Mammary epithelial cell (primary cell): ENCODE measurements around the gene DCC.

Source experiments
- EZH2 ChIP-seq: IDR thresholded peaks from 2 replicates; pipeline ENCODE4 v1.6.1; 2012; ENCODE audit warnings: low read length, inconsistent platforms, borderline replicate concordance
- TF ChIP-seq, protein P1 (sequence below), 2 donors: IDR thresholded peaks in 1 of 2; conservative IDR thresholded peaks in 1 of 2; 2 replicates each; pipeline ENCODE4 v1.5.1; 2011 to 2012; ENCODE audit warnings: inconsistent platforms in 2 of 2, low read length in 2 of 2, mild to moderate bottlenecking in 2 of 2, control low read depth in 1 of 2, low read depth in 1 of 2; ENCODE audit not compliant: insufficient read depth in 1 of 2; ENCODE audit errors: extremely low read depth in 1 of 2

DNA sequence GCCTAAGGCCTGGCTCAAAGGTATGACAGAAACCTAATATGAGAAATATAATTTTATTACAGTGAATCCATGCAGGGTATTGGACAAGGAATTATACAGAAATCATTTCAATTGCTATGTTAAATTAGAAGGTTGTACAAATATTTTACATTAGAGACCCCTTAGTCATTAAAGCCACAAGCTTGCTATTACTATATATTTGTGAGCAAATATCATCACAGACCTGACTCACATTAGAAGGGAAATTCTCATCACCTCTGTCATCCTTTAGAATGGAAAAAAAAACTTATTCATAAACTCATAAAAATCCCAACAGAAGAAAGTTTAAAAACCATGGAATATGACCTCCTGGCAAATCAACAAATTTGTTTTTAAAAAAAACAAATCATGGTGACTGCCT, 277.9 kb downstream of the DCC start:
- TF ChIP-seq, protein P1, sequence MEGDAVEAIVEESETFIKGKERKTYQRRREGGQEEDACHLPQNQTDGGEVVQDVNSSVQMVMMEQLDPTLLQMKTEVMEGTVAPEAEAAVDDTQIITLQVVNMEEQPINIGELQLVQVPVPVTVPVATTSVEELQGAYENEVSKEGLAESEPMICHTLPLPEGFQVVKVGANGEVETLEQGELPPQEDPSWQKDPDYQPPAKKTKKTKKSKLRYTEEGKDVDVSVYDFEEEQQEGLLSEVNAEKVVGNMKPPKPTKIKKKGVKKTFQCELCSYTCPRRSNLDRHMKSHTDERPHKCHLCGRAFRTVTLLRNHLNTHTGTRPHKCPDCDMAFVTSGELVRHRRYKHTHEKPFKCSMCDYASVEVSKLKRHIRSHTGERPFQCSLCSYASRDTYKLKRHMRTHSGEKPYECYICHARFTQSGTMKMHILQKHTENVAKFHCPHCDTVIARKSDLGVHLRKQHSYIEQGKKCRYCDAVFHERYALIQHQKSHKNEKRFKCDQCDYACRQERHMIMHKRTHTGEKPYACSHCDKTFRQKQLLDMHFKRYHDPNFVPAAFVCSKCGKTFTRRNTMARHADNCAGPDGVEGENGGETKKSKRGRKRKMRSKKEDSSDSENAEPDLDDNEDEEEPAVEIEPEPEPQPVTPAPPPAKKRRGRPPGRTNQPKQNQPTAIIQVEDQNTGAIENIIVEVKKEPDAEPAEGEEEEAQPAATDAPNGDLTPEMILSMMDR (conservative IDR thresholded peaks at IDR 0.05 in 1 of 2, IDR thresholded peaks at IDR 0.05 in 1 of 2; ENCODE audit: extremely low read depth in 1 of 2, insufficient read depth in 1 of 2, low read depth in 1 of 2, low read length in 2 of 2): no peak
- no peak for TF ChIP-seq EZH2
